Breast epithelium (tissue), 4 donors: ENCODE results near the gene KPNA3. TPM values are rescaled to one million over a fixed set of nuclear protein-coding genes. Genes with fewer than 3 reads are reported as not detected.
A peak's percentile ranks its signal among the peaks of the same experiment; 100 is the strongest.
"Not testable (repeated sequence)": the region's sequence is repeated elsewhere in the genome, so short reads cannot be mapped to it uniquely, and the experiment has no call there.

Source experiments
- DNase-seq, 2 donors: peaks; one replicate each; pipeline ENCODE4 v3.0.0-alpha.2; 2019; ENCODE audit warnings: low spot score in 2 of 2
- H3K27ac ChIP-seq, 2 donors: fragments of 200-600 bp; sonication (generic) in 1 of 2; one replicate each; pipeline ENCODE4 v1.5.1; 2016 to 2019; ENCODE audit warnings: mild to moderate bottlenecking in 1 of 2
- H3K27me3 ChIP-seq, 2 donors: fragments of 200-600 bp; sonication (generic) in 1 of 2; one replicate each; pipeline versions ENCODE4 v1.5.1 to v1.6.0; 2017 to 2019; ENCODE audit warnings: control low read depth in 1 of 2, mild to moderate bottlenecking in 1 of 2
- H3K36me3 ChIP-seq: fragments of 200-600 bp; one replicate; pipeline ENCODE4 v1.5.1; 2019
- H3K4me1 ChIP-seq, 2 donors: fragments of 200-600 bp; sonication (generic); one replicate each; pipeline ENCODE4 v1.5.1; 2016 to 2019; ENCODE audit warnings: control low read depth in 1 of 2
- H3K4me3 ChIP-seq, 3 donors: fragments of 200-600 bp; sonication (generic); 1 replicate in 2 of 3; 2 replicates in 1 of 3; pipeline ENCODE4 v1.5.1; 2016 to 2019; ENCODE audit warnings: mild to moderate bottlenecking in 3 of 3, moderate library complexity in 2 of 3
- H3K9me3 ChIP-seq, 2 donors: fragments of 200-600 bp; sonication (generic) in 1 of 2; one replicate each; pipeline ENCODE4 v1.5.1; 2016 to 2019; ENCODE audit warnings: control low read depth in 1 of 2
- POLR2A ChIP-seq: fragments of 450-650 bp; IDR thresholded peaks from one replicate; pipeline ENCODE4 v1.6.1; 2016; ENCODE audit warnings: antibody characterized with exemption, mild to moderate bottlenecking, moderate library complexity
- POLR2AphosphoS5 ChIP-seq, 3 donors: sonication (generic); formaldehyde crosslinking; IDR thresholded peaks; one replicate each; pipeline ENCODE4 v1.6.1; 2017; ENCODE audit warnings: antibody characterized with exemption in 3 of 3
- intact Hi-C: fragments of 100-400 bp; cut with DNase I; formaldehyde crosslinking; loops from one replicate; pipeline ENCODE4 v1.15.1; 2023; ENCODE audit warnings: low total_unique reads
- total RNA-seq, 3 donors: library from RNA; depleted of rRNA; stranded (reverse); fragments of >200 nt; gene quantifications; one replicate each; pipeline ENCODE4 v1.1.0, GENCODE V29; 2016
- TF ChIP-seq, protein P1 (sequence below), 3 donors: fragments of 450-650 bp; IDR thresholded peaks; one replicate each; pipeline ENCODE4 v1.5.1; 2016 to 2017; ENCODE audit warnings: antibody characterized with exemption in 3 of 3, mild to moderate bottlenecking in 3 of 3, moderate library complexity in 3 of 3

KPNA3 gene
- total RNA-seq, 3 donors from 2014 or later = 25.6 to 35.5 (median 25.8) TPM

DNA sequence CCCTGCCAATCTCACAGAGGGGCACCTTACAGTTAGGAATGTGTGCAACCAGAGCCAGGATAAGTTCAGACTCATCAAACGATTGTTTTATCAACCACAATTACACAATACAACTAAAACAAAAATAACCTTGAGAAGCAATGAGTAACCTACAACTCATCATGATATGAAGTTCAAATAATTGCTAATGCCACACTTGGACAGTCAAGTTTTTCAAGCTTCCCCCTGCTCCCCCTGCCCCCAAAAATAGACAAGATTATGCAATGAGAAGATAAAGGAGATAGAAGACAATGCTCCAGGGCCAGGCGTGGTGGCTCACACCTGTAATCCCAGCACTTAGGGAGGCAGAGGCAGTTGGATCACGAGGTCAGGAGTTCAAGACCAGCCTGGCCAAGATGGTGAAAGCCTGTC, 13.6 kb upstream of the KPNA3 start:
- Histone ChIP-seq H3K27me3 (no peaks in the 10 kb centered on the region), H3K27ac (no peak overlapping the region), H3K4me1 (no peaks in the 10 kb centered on the region), H3K36me3 (no peaks in the 10 kb centered on the region), H3K4me3 (no peak overlapping the region), H3K9me3 (no peaks in the 10 kb centered on the region)
- TF ChIP-seq POLR2AphosphoS5 (IDR thresholded peaks at IDR 0.05) (no peak), POLR2A (no peak)
- TF ChIP-seq, protein P1, sequence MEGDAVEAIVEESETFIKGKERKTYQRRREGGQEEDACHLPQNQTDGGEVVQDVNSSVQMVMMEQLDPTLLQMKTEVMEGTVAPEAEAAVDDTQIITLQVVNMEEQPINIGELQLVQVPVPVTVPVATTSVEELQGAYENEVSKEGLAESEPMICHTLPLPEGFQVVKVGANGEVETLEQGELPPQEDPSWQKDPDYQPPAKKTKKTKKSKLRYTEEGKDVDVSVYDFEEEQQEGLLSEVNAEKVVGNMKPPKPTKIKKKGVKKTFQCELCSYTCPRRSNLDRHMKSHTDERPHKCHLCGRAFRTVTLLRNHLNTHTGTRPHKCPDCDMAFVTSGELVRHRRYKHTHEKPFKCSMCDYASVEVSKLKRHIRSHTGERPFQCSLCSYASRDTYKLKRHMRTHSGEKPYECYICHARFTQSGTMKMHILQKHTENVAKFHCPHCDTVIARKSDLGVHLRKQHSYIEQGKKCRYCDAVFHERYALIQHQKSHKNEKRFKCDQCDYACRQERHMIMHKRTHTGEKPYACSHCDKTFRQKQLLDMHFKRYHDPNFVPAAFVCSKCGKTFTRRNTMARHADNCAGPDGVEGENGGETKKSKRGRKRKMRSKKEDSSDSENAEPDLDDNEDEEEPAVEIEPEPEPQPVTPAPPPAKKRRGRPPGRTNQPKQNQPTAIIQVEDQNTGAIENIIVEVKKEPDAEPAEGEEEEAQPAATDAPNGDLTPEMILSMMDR (IDR thresholded peaks at IDR 0.05) = no peak
- DNase-seq = no peak
- intact Hi-C loops = no loop called here

DNA sequence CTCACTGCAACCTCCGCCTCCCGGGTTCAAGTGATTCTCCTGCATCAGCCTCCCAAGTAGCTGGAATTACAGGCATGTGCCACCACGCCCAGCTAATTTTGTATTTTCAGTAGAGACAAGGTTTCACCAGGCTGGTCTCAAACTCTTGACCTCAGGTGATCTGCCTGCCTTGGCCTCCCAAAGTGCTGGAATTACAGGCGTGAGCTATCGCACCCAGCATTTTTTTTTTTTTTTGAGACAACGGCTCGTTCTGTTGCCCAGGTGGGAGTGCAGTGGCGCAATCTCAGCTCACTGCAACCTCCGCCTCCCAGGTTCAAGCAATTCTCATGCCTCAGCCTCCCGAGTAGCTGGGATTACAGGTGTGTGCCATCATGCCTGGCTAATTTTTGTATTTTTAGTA, 10.6 kb upstream of the KPNA3 start:
- H3K27me3 ChIP-seq = not testable (repeated sequence)

DNA sequence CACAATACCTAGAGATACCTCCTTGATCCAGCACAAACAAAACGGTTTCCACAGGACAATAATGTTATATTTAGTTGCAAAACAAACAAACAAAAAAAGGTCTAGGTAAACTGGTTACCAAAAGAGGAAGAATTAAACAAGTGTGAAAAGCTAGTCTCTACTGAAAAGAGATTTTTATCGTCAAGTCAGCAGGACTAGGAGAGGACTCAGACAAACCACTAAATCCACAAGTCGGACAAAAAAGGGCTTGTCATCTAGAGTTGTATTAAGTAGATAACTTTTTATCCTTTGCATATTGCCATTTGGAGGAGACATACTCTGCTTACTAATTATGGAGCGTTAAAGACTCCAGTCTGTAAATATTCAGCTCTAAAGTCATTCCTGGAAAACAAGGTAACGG, 9.9 kb upstream of the KPNA3 start:
- no peak for DNase-seq
- Histone ChIP-seq H3K4me1 (no peaks in the 10 kb centered on the region), H3K27me3 (no peaks in the 10 kb centered on the region), H3K27ac (no peak overlapping the region), H3K9me3 (no peaks in the 10 kb centered on the region), H3K36me3 (no peaks in the 10 kb centered on the region), H3K4me3 (no peak overlapping the region)
- TF ChIP-seq POLR2AphosphoS5 (IDR thresholded peaks at IDR 0.05) (no peak), POLR2A (no peak)
- TF ChIP-seq, protein P1 (IDR thresholded peaks at IDR 0.05) = no peak
- intact Hi-C loops = no loop called here

More for the DNA sequence above, 10.6 kb upstream of the KPNA3 start:
- H3K9me3 ChIP-seq, H3K4me3 ChIP-seq, H3K27ac ChIP-seq, DNase-seq, H3K4me1 ChIP-seq, H3K36me3 ChIP-seq, intact Hi-C loops: not testable (repeated sequence)

DNA sequence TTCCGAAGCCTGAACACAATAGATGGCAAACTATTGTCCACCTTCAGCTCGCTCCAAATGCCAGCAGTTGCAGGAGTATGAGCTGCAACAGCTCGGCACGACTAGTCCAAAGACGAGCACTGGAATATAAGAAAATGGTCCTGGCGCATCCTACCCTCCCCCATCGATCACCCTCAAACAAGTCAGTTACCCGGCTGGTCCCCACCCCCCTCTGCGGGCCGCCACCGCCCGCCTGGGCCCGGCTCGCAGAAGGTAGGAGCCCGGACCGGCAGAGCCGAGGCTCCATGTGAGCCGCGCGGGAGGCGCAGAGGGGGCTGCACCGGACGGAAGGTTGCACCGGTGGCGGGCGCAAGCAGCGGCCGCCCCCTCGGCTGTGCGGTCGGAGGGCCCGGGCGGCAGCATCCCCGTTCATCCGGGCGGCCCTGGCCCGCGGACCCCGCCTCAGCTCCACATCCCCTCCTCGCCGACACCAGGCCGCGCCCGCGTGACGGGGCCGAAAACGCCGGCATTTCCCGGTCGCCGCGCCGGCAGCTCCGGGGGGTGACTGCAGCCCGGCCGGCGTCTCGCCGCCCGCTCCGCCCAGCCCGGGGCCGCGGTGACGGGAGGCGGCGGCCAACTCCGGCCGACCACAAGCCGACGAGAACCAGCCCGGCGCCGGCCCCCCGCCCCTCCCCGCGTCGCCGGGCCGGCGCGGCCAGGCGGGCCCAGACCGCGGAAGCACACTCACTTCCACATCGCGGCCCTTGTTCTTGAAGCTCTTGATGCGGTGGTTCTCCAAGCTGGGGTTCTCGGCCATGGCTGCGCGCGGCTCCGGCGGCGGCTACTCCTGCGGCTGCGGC, 552 bp downstream of the KPNA3 start:
- intact Hi-C loops = loop anchor here (10.0 kb wide), 1 partner anchor 97 kb away; the partner anchor contains the start of gene EBPL
- TF ChIP-seq POLR2A (no peak), POLR2AphosphoS5 (IDR thresholded peaks at IDR 0.05) (no peak)
- TF ChIP-seq, protein P1 (IDR thresholded peaks at IDR 0.05) = no peak
- H3K27ac ChIP-seq = peak overlapping the region; percentile 92 to 99
- H3K4me1 ChIP-seq = peaks cover 0 to 6% of the 10 kb centered on the region in 2 donors
- H3K9me3 ChIP-seq = no peaks in the 10 kb centered on the region
- H3K4me3 ChIP-seq = peak overlapping the region; percentile 81 to 97 (median 89)
- DNase-seq = peak in 1 of 2 donors; percentile 41
- no peaks in the 10 kb centered on the region for H3K27me3 ChIP-seq
- no peaks in the 10 kb centered on the region for H3K36me3 ChIP-seq

DNA sequence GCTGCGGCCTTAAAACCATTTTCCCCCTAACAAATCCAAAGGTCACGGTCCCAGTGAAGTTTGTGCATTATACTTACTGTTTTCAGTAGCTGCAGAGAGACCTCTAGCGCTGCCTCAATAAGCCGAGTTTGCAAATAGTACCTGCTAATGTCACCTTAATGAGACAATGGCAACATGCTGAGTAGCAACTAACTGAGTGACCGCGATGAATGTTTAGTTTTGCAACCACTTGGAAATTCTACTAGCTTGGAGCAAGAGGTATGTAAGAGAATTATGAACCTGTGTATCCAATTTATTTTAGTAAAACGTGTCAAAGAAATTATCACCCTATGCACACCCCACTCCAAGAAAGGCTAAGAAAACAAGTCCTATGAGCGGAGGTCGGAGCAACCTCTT, 1.2 kb downstream of the KPNA3 start:
- H3K36me3 ChIP-seq = no peaks in the 10 kb centered on the region
- H3K9me3 ChIP-seq = no peaks in the 10 kb centered on the region
- TF ChIP-seq, protein P1 (IDR thresholded peaks at IDR 0.05) = no peak
- TF ChIP-seq POLR2AphosphoS5 (IDR thresholded peaks at IDR 0.05) = no peak
- no peak for TF ChIP-seq POLR2A
- H3K4me1 ChIP-seq = peaks cover 0 to 6% of the 10 kb centered on the region in 2 donors
- no peak for DNase-seq
- intact Hi-C loops = loop anchor here (10.0 kb wide), 1 partner anchor 97 kb away; the partner anchor contains the start of gene EBPL
- H3K4me3 ChIP-seq = peak overlapping the region; percentile 81 to 97 (median 89)
- H3K27me3 ChIP-seq = no peaks in the 10 kb centered on the region
- peak overlapping the region; percentile 92 to 99 for H3K27ac ChIP-seq
